HG03439 (cell line): ENCODE data around the gene INKA1.
"Not testable (repeated sequence)": the region's sequence is repeated elsewhere in the genome, so short reads cannot be mapped to it uniquely, and the experiment has no call there.

ENCODE experiments used
- ATAC-seq: cut with Tn5 transposase; IDR thresholded peaks from one replicate; pipeline ENCODE4 v1.9.1; 2021; ENCODE audit warnings: mild to moderate bottlenecking, moderate library complexity; ENCODE audit not compliant: unreplicated experiment

Gene INKA1

DNA sequence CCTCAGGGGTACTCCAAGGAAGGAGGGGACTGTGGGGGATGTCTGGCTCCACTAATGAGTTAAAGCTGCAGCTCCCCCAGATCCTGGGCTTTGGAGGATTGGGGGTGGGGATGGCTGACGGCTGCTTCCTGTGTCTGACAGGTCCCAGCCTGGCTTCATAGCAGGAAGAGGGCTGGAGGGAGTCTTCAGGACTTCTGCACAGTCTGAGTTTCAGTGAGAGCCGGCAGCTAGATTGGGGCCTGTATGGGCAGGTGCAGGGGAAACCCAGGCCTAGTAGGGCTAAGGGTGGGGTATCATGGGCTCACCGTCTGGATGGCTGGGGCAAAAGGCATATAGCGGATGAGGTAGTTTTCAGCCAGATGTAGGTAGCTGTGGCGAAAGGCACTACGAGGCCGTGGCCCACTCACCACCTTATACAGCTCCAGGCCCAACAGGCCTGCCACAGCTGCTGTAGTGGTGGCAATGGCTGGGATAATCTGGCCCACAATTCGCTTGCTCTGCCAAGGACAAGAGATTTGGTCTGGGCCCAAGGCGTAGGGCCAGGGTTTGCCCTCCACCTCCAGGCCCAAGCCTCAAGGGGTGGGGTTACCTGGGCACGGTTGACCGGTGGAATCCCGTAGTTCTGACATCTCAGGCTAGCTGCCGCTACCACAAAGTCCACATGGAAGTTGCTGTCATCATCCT lies 4.5 kb downstream of the INKA1 start:
- no peak for ATAC-seq

DNA sequence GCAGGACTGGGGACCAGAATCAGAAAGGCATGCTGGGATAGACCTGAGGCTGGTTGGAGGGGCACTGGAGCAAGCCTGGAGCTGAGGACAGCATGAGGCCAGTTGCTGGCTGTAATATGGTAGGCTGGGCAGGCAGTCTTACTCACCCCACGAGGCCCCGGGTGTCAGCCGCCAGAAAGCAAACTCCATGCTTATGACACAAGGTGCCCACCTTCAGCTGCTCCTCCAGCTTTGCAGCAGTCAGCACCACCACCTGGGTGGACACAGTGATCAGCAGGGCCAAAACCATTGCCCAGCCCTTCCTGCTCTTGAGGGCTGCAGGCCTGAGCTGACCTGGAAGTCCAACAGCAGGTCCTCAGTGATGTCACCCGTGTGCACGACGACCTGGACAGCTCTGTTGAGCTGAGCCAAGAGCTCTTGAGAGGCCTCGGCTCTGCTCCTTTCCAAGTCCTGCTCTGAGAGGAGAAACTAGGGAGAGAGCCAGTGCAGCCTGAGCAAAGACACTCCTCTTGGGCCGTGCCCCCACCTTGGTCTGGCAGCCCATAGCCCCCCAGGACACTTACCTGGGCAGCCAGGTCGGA lies 9.9 kb downstream of the INKA1 start:
- no peak for ATAC-seq

DNA sequence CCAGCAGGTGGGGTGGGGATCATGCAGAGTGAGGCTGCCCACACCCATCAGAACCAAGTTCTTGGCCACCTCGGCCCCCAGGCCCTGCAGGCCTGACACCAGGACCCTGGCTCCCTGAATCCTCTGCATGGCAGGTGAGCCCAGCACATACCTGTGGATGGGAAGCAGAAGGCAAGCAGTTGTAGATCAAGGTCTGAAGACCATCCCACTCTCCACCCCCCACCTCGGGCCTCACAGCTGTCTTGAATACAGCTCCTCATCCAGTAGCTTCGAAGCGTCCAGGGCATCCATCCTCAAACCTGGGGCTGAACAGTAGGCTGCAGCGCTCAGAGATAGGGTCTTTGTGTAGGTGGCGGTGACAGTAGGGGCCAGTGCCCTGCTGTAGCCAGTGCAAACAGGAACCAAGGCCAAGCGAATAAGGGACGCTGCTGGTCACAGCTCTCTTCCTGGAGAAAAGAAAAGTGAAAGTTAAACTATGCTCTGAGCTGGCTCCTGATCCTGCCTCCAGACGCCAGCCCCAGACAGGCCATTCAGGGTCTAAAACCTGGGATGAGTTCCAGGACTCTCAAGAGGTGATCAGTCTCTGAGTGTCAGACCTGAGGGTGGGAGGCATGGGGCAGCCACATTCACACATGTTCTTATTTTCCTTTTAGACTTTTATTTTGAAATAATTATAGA lies 10.6 kb downstream of the INKA1 start, which contains the start of gene UBA7:
Gene UBA7, minus strand, starts transcription at position 457 of the 678 bp plus-strand sequence. Its CDS starts 166 bp downstream, at position 291.
- peak; percentile 69 for ATAC-seq

DNA sequence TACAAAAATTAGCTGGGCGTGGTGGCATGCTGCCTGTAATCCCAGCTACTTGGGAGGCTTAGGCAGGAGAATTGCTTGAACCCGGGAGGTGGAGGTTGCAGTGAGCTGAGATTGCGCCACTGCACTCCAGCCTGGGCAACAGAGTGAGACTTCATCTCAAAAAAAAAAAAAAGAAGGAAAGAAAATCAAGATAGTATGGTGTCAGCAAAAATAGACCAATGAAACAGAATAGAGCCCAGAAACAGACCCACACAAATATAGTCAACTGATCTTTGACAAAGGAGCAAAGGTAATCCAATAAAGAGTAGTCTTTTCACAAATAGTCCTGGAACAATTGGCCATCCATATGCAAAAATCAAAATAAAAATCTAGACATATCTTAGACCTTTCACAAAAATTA lies 20.1 kb downstream of the INKA1 start:
- ATAC-seq: not testable (repeated sequence)

DNA sequence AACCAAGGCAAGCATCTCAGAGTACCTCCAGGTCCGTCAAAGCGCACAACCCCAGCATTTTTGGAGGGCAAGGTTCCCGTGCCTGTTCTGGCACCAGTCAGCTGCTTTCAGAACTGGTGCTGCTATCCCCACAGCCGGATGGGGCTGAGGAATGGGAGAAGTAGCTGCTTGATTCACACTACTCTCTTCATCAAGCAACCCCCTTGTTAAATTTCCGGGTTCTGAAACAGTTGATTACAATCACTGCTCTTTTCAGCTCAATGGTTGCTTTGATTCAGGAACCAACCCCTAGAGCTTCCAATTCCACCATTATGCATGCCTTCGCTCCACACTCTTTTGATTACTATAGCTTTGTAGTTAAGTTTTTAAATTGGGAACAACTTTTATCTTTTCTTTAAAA lies 23.0 kb downstream of the INKA1 start:
- ATAC-seq: no peak

DNA sequence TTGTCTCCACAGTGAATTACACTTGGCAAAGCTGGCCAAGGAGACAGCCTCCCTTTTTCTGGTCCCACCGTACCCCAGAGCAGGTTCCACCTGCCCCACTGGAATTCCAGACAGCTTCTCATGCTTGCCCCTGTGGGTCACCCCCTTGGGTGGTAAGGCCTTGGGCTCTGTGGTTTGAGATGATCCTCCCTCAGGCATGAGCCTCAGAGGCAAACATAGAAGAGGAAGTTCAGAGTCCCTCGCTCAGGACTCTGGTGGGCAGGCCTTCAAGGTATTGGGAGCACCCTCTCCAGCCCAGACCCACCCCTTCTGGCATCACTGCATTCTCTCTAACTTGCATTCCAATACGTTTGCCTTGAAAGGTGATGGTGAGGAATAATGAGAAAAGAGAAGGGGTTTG lies 28.3 kb downstream of the INKA1 start:
- no peak for ATAC-seq

DNA sequence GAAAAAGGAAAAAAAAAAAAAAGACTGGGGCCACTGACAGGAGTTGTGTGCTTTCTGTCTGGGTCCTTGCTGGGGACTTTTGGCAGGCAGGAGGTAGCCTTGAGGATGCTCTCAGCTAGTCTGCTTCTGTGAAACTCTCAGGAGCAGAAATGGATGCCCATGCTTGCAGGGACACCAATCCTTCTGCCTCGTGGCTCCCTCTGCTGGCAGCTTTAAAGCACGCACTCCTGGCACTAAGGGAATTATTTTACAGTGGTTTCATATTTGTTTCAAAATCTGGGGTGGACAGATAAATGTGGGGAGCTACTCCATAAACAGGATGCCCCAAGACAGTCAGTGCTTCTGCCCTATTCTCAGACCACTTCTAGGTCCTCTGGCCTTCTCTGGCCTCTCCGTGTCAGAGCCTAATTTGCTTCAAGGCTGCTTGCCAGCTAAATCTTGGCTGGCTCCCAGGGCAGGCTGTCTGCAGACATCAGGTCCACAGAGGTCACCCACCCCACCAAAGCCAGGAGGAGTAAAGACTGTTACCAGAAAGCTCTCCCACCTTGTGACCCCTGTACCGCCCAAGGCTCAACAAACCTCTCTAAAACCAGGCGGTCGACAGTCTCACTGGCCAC lies 36.2 kb downstream of the INKA1 start:
- no peak for ATAC-seq

DNA sequence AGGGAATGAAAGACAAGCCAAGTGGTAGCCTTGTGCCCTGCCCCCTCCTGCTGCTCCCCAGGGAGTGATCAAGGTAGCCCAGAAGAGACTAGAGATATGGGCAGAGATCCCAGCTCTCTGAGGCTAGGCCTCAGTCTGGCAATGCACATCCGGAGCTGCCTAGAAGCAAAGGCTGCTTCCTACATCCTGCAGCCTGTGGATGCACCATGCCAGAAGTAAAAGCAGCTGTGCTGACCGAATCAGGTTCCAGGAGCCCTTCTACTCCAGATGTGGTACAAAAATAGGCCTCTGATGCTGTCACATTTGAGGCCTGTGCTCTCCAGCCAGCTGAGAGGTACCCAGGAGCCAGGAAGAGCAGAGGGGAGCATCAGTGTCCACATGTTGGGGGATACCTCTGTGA lies 37.3 kb downstream of the INKA1 start:
- no peak for ATAC-seq

DNA sequence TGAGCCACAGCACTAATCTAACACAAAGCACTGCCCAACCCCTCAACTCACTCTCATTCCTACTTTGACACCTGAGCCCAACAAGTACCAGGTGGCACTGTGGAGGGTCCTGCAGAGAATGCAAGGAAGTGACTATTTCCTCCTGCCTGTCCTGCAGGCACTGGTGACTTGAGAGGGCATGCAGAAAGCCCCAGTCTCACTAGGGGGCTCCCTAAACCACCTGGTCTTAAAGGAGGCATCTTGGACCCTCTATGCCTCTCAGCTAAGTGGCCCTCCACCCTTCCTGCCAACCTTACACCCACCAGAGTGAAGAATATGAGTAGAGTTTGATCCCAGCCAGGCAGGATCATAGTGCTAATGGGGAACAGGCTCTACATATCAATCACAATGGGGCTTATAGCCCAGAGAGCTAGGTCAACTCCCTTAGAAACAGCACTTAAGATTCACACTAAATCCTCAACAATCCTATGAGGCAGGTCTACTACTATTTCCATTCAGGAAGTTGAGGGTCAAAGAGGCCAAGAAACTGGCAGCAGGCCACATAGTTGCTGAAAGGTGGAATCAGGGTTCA lies 38.1 kb downstream of the INKA1 start:
- no peak for ATAC-seq

DNA sequence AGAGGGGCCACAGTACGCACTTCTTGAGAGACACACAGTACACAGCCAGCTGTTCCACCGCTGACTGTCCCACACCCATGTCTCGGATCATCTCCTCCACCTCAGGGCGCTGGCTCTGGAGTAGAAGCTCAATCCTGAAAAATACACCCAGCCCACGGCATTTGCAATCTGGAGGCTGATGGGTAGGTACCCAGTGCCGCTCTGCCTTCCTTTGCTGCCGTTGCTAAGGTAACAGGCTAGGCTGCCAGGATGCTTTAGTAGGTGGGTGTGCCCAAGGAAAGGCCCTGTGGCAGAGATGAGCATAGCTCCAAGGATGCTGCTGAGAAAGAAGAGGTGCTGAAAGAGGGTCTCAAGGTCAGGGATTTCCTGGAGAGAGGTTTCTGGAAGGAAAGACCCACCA lies 38.7 kb downstream of the INKA1 start:
- no peak for ATAC-seq

DNA sequence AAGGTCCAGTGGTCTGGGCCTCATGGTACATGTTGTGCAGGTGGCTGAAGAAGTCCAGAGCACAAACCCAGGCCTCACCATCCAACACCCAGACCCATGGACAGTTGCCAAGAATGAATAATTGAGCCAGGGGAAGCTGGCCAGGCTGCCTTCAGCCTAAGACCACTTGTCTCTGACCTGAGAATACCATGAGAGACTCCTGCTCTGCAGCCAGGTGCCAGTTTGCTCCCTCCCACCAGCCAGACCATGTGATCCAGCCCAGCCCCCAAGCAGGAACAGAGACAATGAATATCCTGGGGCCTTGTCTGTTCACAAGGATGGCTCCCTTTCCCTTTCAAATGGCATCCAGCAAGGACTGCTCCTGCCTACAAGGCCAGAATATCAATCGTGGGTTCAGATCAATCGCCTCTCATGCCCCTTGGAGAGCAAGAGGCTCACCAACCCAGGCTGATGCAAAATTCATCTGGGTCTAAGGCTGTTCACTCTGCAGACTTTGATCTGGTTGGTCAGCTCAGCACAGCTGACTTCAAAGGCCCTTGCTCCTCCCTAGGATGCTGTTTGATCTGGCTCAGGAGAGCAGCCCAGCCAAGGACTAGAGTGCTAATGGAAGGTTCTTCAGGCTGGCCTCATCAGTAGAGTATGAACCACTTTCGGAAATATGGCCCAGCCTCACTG lies 39.9 kb downstream of the INKA1 start:
- no peak for ATAC-seq

DNA sequence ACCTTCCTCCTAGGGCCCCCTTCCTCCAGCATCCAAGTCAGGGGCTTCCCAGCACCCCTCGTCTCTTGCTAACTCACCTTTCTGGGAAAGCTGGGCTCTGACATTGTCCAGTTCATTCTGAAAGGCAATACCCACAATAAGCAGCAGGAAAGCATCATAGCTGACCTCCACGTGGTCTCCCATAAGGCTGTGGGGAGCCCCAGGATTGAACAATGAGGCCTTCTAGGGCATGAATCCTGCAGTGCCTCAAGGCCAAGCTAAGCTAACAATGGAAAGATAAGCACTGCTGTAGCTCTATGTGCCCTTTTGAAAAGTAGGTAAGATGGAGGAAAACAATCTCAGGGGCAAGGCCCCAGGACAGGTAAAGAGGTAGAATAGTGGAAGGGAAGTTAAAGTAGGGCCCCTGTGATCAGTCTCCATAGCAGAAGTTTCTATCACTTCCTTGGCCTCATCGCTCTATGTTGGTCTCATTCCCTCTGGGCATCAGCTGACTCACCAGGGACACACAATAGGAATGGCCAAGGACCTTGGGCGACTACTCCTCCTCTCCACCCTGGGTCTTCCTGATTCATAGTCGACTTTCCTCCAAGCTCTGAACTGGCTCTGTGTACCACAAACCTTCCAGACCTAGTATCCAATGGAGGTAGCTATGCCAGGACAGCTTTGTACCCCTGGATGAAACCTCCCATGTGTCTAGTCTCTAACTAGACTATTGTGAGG lies 41.6 kb downstream of the INKA1 start:
- no peak for ATAC-seq

DNA sequence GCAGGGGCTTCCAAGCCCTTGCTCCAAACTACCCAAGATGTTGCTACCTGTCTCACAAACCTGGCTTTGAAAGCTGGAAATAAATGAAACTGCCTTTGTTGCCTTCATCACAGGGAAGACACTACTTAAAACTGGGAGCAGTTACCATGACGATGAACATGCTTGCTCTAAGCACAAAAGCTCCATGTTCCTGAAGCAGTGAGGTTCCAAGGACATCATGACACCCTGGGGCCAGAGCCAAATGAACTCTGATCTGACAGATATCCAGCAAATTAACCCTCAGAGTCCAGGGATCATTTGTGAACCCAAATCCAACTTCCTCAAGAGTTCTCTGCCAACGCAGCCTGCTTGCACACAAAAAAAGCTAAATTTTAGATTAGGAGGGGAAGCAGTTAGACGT lies 42.6 kb downstream of the INKA1 start:
- no peak for ATAC-seq
